ENCODE results near the gene ERMP1.

The ERMP1 gene

DNA sequence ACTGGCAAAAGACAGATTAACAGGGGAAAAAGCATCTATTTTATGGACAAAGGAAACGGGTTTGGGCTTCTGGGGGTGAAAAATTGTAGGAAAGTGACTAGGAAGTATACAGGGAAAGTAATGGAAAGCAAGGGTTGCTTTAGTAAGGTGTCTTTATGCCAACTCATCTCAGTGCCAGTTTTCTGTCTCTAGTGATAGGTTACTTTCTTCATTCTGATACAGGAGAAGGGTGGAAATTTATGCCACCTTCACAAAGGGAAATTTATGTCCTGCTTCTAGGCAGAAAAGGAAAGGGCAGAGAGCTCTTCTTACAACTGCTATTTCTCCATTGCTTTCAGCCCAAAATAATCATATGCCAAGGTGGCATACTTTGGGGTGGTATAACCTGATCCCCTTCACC is 20.1 kb upstream of the ERMP1 start:
- DNase-seq, result no peak

DNA sequence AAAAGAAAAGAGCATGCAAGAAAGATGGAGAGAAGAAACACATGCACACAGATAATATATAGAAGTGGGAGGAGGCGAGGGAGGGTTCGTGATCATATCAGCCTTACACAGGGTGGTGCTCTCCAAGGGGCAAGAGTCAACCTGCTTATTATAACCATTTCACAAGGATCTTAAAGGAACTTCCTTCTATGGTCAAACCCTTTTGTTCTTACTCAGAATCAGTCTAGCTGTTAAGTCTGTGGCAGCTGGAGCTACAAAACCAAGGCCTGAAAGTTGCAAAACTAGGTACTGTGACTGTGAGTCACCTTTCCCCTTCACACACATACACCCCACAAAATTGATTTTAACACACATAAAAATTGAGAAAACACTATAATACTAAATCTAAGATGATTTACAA is 18.5 kb upstream of the ERMP1 start:
- DNase-seq, result no peak

DNA sequence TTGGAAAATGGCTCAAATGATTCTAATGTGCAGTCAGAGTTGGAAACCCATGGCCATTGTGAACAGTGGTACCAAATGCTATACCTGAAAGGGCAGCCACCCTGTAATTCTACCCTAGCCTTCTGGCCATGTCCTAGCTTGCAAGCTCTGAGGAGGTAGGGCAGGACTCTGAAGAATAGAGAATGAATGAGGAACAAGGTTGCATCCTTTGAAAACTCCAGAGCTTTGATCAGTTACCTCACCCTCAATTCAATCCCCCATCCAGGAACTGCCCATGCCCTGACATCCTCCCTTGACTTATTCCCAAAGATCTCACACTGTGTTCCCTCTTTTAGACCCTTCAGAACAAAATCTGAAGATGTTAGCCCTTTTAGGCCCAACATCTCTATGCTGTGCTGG is 17.8 kb upstream of the ERMP1 start:
- no peak for DNase-seq

DNA sequence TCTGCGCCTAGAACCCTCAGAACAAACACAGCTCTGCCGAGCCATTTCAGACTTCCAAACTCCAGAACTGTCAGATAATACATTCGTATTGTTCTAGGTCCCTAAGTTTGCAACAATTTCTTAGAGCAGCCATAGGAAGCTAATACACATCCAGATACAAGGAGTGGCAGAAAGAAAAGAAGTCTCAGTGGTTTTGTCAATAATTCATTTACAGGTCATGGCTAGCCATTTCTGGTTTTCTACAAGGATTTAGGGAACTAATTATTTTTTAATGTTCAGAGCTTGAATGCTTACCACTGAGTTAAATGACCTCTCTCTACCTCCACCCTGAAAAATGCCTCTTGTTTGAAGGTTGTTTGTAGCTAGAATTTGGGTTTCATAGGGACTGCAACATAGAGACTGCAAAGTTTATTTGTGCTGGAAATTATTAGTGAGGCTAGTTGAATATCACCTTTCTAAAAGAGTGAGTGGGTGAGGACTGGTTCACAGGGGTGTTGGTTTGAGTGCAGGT is 15.5 kb upstream of the ERMP1 start:
- DNase-seq, result no peak

DNA sequence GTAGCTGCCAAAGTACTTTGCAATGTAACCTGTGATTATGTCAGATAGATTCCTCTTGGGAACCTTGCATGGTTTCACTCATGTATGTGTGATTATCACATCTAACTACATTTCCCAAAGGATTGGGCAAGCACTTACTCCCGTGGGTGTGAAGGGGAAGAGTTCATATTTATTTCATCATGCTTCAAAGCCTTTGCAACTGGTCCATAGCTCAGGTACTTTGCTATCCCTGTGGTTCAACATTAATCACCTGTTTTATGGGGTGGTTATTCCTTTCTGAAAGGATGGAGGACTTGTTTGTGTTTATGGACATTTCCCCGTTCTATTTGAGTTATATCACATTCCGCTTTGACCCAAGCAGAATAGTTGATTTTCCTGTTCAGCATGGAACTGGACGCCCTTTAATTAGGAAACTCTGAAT is 13.6 kb upstream of the ERMP1 start:
- DNase-seq, result no peak

DNA sequence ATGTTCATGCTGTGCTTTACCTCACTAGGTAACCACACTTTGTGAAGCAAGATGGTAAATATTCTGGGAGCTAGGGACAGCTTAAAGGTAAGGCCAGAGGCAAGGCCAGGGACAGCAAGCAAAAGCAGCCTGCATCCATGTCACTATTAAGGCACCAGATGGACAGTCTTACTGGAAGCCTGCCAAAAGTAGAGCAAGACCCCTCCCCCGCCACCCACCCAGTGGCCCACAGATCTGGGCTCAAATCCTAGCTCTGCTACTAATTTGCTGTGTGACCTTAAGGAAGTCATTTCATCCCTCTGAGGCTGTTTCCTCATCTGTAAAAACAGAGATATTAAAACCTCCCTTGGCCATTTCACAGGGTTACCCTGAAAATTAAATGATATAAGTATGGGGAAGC is 13.2 kb upstream of the ERMP1 start:
- DNase-seq, result no peak

DNA sequence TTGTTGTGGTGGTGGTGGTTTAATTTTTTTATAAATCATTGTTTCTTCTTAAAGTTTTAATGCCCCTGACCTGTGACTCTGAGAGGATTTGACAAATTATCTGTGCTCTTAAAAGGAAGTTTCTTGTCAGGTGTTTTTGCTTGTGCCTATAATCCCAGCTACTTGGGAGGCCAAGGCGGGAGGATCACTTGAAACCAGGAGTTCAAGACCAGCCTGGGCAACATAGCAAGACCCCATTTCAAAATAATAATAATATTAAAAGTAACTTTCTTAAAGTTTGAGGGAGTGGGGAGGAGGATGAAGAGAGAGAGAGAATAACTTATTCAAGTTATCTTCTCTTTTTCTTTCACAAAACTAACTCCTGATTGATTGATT is 12.2 kb upstream of the ERMP1 start:
- no peak for DNase-seq

DNA sequence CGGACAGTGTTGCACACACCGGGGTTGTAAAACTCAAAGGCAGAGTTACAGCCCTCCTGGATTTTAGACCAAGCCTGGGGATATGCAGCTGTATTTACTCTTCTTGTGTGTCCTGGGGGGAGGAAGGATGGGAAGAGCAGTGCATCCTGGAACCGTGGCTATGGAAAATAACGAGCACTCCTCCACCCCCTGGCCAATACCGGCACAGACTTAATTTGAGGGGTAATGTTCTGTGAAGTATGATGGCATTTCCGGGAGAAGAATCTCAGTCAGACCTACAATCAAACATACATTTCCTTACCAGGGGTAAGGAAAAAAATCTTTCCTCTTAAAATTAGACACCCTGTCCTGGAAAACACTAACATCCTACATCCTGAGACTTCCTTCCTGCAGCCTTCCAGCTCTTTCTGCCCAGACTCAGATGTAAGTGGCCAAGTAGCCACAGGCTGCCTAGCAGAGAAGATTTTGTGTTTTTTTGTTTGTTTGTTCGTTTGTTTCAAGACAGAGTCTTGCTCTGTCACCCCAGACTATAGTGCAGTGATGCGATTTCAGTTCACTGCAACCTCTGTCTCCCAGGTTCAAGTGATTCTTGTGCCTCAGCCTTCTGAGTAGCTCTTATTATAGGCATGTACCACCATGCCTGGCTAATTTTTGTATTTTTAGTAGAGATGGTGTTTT is 11.0 kb upstream of the ERMP1 start:
- no peak for DNase-seq

DNA sequence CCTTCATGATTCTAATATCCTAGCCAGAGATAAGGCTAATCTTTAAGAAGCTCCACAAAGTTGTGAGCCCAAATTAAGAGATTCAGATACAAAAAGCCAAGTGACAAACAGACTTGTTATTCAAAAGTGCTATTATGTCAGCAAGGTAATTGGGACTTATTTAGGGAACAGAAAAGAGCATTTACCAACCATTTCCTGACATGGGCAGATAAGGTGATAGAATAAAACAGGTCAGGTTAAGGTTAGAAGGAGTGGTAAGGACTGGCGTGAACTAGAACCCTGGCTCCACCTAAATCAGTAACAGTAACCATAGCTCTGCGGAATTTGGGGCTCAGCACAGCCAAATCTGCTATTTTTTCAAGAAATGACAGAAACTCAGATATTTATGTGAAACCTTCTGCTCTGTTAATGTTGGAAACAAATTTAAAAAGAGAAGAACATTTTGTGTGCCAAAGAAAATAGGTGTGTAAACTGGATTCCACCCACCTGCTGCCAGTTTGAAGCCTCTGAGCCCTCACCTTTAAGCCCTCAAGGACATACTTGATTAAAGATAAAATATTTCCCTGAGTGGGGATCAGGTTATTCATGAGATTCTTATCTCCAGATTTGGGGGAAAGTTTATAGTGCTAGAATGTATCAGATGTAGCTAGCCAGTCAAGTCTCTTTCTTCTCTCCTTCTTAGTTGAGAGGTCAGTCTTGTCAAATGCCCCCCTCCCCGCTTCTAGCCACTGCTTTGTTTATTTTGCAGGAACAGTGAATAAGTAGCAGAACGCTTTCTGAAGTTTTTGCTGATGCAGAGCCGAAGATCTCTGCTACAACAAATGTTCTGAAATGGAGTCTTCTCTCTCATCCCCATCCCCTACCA is 10.2 kb upstream of the ERMP1 start:
- DNase-seq, result no peak

DNA sequence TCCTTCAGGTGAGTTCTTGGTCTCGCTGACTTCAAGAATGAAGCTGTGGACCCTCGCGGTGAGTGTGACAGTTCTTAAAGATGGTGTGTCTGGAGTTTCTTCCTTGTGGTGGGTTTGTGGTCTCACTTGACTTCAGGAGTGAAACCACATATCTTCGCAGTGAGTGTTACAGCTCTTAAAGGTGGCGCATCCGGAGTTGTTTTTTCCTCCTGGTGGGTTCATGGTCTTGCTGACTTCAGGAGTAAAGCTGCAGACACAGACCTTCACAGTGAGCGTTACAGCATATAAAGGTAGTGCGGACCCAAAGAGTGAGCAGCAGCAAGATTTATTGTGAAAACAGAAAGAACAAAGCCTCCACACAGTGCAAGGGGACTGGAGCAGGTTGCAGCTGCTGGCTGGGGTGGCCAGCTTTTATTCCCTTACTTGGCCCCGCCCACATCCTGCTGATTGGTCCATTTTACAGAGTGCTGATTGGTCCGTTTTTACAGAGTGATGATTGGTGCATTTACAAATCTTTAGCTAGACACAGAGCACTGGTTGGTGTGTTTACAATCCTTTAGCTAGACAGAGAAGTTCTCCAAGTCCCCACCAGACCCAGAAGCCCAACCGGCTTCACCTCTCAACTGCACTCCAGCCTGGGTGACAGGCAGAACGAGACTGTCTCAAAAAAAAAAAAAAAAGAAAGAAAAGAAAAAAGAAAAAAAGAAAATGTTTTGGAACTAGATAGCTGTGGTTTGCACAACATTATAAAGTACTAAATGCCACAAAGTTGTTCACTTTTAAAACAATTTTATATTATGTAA is 9.1 kb upstream of the ERMP1 start:
- DNase-seq, result no peak

DNA sequence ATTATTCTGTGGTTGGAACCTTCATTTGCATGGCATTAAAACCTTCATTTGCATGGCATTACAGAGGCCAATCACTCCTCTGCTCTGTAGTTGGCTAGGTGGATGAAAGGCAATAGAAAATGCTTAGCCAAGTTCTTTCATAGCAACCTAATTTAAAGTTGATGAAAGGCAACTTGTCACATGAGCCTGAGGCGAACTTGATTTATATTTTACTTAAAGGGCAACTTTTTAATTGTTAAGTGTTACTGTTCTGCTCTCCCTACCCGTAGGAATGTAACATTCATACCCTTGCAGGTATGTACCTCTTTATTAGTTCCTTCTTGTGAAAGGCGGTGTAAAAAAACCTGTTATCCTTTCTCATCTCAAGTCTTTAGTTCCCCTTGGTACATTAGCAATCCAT is 7.9 kb upstream of the ERMP1 start:
- DNase-seq, result no peak

DNA sequence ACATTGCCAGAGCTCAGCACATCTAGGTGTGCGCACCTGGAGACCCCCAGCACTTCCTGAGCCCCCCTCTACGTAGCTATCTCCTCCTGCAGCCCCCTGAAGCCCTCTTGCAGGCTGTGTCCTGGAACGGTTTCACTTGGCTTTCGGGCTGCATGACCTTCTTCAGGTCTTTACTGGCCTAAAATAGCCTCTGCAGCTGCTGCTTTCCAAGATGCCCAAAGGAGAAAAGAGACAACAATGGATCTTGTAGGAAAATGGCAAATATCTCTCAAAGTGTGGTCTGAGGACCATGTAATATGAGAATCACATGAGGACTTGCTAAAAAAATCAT is 6.6 kb upstream of the ERMP1 start:
- DNase-seq, result no peak

DNA sequence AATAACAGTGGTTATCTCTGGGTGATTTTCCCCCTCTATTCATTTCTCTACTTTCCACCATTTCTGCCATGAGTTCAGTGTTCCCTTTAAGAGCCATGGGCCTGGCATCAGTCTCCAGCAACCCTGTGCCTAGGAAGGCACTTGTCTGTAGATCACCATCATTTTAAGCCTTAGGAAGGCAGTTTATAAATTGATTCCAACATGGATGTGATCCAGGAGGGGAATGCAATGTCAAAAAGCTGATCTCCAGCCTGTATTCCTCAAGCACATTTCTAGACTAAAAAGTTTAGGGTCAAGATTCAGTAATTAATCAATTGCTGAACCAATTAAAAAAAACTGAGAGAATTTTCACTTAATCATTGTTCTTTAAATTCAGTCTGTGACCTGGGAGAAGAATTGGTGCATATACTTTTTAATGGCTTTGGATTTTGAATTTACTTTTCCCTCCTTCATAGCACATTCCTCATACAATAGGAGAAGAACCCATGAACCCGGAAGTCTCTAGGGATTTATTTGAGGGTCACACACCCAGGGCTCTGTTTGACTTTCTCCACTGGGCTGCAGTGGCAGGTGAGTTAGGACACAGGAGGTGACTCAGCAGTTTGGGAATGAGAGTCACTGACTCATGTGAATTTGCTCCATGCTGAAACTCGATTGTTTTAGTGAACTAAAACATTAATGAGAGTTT is 6.1 kb upstream of the ERMP1 start:
- no peak for DNase-seq

DNA sequence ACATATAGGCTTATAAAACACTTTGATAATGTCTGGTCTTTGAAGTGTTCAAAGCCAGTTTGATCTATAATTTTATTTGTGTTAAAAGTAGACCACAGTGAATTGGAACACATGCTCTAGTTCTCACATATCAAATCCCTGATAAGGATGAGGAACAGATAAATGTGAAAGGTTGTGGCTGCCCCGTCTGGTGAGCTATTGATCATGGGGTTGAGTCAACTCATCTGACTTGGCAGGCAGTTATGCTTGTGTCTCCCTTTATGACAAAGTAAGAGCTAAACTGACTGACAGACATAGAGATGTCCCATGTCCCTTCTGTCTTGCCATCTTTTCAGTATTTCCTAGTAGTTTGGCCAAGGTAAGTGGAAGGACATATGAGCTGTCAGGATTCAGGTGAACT is 2.9 kb upstream of the ERMP1 start:
- DNase-seq, result no peak

DNA sequence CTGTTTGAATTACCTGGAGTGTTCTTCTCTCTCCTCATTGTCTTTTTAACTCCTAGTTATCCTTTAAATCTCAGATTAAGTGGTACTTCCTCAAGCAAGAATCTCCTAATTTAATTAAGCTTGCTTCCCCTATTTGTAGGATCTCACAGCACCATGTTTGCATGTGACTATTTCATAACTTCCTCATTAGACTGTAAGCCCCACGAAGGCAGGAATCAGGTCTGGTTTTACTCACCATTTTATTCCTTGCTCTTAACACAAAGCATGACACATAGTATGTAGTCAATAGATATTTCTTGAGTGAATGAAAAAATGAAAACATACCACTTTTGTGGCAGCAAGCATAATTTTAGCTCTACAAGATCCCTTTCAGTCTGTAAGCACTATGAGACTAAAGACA is 1.3 kb upstream of the ERMP1 start:
- DNase-seq, result no peak

DNA sequence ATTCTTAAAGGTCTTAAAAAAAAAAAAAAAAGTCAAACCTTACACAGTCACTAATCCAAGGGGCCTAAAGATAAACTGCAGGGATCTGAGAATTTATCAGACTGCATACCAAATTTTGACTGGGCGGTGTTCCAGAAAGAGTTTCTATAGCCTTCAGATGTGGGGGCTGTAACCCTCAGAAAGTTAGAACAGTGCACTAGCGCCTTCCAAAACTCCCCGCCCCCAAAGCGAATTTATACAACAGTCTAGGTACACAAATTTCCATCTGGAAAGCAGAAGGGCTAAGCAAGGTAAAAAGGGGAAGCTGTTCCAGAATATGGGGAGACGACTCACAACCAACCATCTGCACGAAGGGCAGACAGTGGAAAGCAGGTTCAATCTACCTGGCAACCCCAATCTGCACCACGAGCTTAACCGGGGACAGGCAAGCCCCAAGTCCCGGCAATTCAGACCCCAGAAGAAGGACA is 813 bp downstream of the ERMP1 start:
- DNase-seq, result no peak

DNA sequence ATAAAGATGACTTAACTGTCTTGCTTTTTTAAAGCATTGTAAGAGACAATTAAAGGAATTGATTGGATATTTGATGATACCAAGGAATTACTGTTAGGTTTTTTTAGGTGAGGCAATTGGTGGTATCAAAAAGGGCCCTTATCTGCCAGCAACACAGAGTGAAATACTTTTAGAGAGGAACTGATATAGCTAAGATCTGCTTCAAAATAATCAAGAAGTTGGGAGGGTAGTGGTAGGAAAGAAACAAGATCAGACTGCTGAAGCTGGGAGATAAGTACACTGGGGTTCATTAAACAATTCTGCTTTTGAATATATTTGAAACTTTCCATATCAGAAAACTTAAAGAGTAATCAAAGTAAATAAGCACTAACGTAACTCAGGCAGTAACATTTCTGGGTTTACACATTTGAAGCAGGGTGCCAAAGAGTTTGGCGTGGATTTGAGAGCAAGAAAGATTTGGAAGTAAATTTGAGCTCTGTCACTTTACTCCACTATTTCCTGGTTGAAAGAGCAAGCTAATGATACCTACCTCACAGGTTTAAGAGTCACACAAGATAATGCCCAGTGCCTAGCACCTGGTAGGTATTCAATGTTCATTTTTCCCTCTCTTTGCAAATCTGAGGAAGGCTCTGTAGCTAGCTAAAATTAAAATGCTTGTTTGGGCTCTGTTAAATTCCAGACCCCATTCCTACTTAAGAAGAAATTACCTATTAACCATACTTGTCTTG is 6.9 kb downstream of the ERMP1 start:
- DNase-seq, result no peak

DNA sequence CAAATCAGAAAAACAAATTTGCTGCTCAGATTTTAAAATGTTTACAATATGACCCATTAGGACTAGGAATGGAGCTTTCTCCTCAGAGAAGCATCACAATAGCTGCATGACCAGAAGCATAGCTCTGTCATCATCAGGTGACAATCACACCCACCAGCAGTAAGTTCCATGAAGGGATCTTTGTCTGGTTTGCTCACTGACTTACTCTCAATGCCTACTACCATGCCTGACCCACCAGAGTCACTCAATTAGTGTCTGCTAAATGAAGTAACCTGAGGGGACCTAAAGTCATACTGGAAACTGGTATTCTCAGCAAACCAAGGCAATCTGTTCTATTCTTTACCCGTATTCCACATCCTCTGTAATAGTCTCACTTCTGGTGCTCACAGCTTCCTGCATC is 7.7 kb downstream of the ERMP1 start:
- DNase-seq, result no peak

DNA sequence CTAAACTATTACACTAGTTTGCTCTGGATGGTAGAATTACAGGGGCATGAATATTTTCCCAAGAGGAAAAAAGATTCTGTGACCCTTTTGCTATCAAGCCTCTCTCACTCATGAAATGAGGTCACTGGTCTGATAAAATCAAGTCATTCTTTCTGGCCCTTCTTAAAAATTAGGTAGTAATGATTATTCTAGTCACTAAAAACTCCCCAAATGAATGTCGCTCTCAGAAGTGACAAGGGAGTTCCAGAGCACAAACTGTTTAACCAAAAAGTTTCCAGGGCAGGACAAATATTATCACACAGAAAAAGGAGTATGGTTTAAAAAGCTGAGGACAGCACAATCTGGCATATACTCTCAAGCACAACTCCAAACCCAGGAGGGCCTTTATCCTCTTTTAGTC is 12.5 kb downstream of the ERMP1 start:
- no peak for DNase-seq

DNA sequence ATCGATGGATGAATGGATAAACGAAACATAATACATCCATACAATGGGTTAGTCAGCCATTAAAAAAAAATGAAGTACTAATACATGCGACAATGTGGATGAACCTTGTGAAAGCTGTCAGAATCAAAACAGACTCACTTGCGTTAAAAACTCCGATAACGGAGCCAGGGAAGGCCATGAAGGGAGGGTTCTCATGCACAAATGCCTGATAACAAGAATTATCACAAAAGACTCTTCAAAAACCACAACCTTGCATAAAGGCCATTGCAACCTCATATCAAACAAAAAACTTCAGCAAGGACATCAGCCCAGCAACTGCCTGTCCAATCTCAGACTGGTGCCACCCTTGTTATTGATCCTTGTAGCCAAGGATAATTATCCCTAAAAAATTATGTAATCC is 13.7 kb downstream of the ERMP1 start:
- DNase-seq, result no peak

DNA sequence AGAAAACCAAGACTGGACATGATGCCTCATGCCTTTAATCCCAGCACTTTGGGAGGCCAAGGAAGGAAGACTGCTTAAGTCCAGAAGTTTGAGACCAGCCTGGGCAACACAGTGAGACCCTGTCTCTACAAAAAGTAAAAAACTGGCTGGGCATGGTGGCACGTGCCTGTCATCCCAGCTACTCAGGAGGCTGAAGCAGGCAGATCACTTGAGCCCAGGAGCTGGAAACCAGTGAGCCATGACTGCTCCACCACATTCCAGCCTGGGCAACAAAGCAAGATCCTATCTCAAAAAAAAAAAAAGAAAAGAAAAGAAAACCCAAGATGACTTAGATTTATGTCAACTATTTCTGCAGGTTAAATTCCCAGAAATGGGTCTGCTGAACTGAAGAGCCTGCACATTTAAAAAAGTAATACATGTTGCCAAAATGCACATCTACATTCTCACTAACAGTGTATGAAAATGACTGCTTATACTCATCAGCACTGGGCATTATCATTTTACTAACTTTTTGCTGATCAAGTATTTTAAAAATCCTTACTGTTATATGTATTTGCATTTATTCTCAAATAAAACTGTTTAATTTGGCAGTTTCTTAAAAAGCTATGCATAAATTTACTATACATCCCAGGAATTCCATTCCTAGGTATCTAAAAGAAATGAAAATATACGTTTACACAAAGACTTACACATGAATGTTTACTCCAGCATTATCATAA is 14.3 kb downstream of the ERMP1 start:
- no peak for DNase-seq

DNA sequence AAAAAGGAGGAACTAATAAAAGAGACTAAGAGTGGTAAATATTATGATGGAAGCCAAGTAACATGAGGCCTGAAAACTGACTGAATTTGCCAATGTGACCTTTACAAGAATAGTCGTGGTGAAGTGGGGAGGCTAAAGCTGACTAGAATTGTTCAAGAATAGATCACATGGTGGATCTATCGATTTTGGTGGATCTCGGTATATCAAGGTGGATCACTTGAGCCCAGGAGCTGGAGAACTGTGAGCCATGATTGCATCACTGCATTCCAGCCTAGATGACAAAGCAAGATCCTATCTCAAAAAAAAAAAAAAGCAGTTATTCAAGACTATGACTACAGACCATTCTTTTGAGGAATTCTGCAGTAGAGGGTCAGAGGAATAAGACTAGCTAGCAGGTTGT is 15.1 kb downstream of the ERMP1 start:
- no peak for DNase-seq

Data from NCI-H1105 treated with DMSO at 0.1 percent for 48 hours (cell line).